ENCODE results near the gene AASDHPPT.

GRCh38 chr11:106088896-106089295 lies 11.4 kb downstream of the AASDHPPT start:
- TF ChIP-seq EZH2 (IDR thresholded peaks at IDR 0.05): no peak
- no peak for TF ChIP-seq POLR2AphosphoS5 (IDR thresholded peaks at IDR 0.05; ENCODE audit: borderline replicate concordance, low read depth, low read length)
